HTERT RPE-1 (cell line): ENCODE results near the gene ALOX12B.
"Not testable (repeated sequence)": the region's sequence is repeated elsewhere in the genome, so short reads cannot be mapped to it uniquely, and the experiment has no call there.

Experiments
- in situ Hi-C: fragments of 300-500 bp; cut with MboI; formaldehyde crosslinking; loops from 4 replicates; pipeline ENCODE4 v1.14.3; 2020; ENCODE audit warnings: low sequenced_read_pairs

ALOX12B gene

GRCh38 chr17:8089728-8090127, 2.2 kb upstream of the ALOX12B start:
- in situ Hi-C loops = no loop called here

GRCh38 chr17:8087952-8088230, 375 bp upstream of the ALOX12B start:
- in situ Hi-C loops = no loop called here

GRCh38 chr17:8084250-8084649, 3.3 kb downstream of the ALOX12B start:
- in situ Hi-C loops = no loop called here

GRCh38 chr17:8082292-8082691, 5.2 kb downstream of the ALOX12B start:
- in situ Hi-C loops = no loop called here

- in situ Hi-C loops = no loop called here
Measured at GRCh38 chr17:8081876-8082275, 5.6 kb downstream of the ALOX12B start.

- in situ Hi-C loops = no loop called here
Measured at GRCh38 chr17:8080799-8081219, 6.7 kb downstream of the ALOX12B start.

GRCh38 chr17:8080208-8080798, 7.2 kb downstream of the ALOX12B start:
- in situ Hi-C loops = no loop called here

GRCh38 chr17:8079291-8080207, 8.0 kb downstream of the ALOX12B start:
- in situ Hi-C loops = no loop called here

GRCh38 chr17:8077939-8078338, 9.6 kb downstream of the ALOX12B start:
- in situ Hi-C loops = not testable (repeated sequence)

- in situ Hi-C loops = no loop called here
Measured at GRCh38 chr17:8076502-8077266, 10.8 kb downstream of the ALOX12B start.

- in situ Hi-C loops = no loop called here
Measured at GRCh38 chr17:8075574-8076342, 11.8 kb downstream of the ALOX12B start.

GRCh38 chr17:8075081-8075480, 12.4 kb downstream of the ALOX12B start:
- in situ Hi-C loops = no loop called here

GRCh38 chr17:8074554-8074953, 13.0 kb downstream of the ALOX12B start:
- in situ Hi-C loops = no loop called here

GRCh38 chr17:8073627-8074484, 13.7 kb downstream of the ALOX12B start:
- in situ Hi-C loops = no loop called here

- in situ Hi-C loops = no loop called here
Measured at GRCh38 chr17:8072729-8073461, 14.6 kb downstream of the ALOX12B start.

- in situ Hi-C loops = no loop called here
Measured at GRCh38 chr17:8072341-8072728, 15.2 kb downstream of the ALOX12B start.

- in situ Hi-C loops = no loop called here
Measured at GRCh38 chr17:8071496-8071895, 16.0 kb downstream of the ALOX12B start.

- in situ Hi-C loops = no loop called here
Measured at GRCh38 chr17:8069587-8069860, 18.0 kb downstream of the ALOX12B start.

GRCh38 chr17:8068736-8069586, 18.6 kb downstream of the ALOX12B start:
- in situ Hi-C loops = no loop called here
